Transverse colon (tissue), 4 donors: Measurements from ENCODE around the gene SMIM1. TPM values are rescaled to one million over a fixed set of nuclear protein-coding genes. Genes with fewer than 3 reads are reported as not detected.

Source experiments
- DNase-seq: peaks from one replicate; pipeline ENCODE4 v3.0.0-alpha.2; 2019
- H3K27ac ChIP-seq, 4 donors: fragments of 200-600 bp; sonication (generic); 2 replicates each; pipeline ENCODE4 v1.5.1; 2016 to 2018; ENCODE audit warnings: inconsistent platforms in 4 of 4
- H3K27me3 ChIP-seq: fragments of 200-600 bp; sonication (generic); 2 replicates; pipeline ENCODE4 v1.5.1; 2017; ENCODE audit warnings: inconsistent platforms
- H3K36me3 ChIP-seq, 4 donors: fragments of 200-600 bp; sonication (generic); 2 replicates each; pipeline ENCODE4 v1.5.1; 2017 to 2019; ENCODE audit warnings: inconsistent platforms in 4 of 4
- H3K4me1 ChIP-seq, 4 donors: fragments of 200-600 bp; sonication (generic); 2 replicates each; pipeline ENCODE4 v1.5.1; 2017 to 2020; ENCODE audit warnings: inconsistent platforms in 4 of 4
- H3K4me3 ChIP-seq, 4 donors: fragments of 200-600 bp; sonication (generic); 1 replicate in 1 of 4; 2 replicates in 3 of 4; pipeline versions ENCODE4 v1.5.1 to v1.6.1; 2017 to 2019; ENCODE audit warnings: inconsistent platforms in 4 of 4
- H3K9me3 ChIP-seq, 2 donors: fragments of 200-600 bp; sonication (generic); 2 replicates each; pipeline ENCODE4 v1.5.1; 2017 to 2019; ENCODE audit warnings: inconsistent platforms in 2 of 2
- EP300 ChIP-seq: sonication (generic); formaldehyde crosslinking; IDR thresholded peaks from one replicate; pipeline ENCODE4 v1.6.1; 2017; ENCODE audit warnings: antibody characterized with exemption, low read depth
- POLR2A ChIP-seq: fragments of 450-650 bp; IDR thresholded peaks from one replicate; pipeline ENCODE4 v1.6.1; 2016; ENCODE audit warnings: antibody characterized with exemption, mild to moderate bottlenecking, moderate library complexity
- POLR2AphosphoS5 ChIP-seq, 3 donors: sonication (generic); formaldehyde crosslinking; IDR thresholded peaks; one replicate each; pipeline ENCODE4 v1.6.1; 2016; ENCODE audit warnings: antibody characterized with exemption in 3 of 3
- WGBS, 2 donors: methylation state at CpG; one replicate each; pipeline ENCODE4 v1.1.5; 2018; ENCODE audit warnings: low coverage in 1 of 2; 5-methylcytosine and 5-hydroxymethylcytosine counted together
- in situ Hi-C, 4 donors: fragments of 200-750 bp; cut with MboI; loops; one replicate each; pipeline versions ENCODE4 v1.15.0 to v1.15.1; 2017; ENCODE audit warnings: low sequenced_read_pairs in 3 of 4, low pct_ligation_motif_present in 1 of 4, low pct_unique_long_range_greater_than_20kb in 1 of 4
- intact Hi-C: fragments of 100-400 bp; cut with DNase I; formaldehyde crosslinking; loops from one replicate; pipeline ENCODE4 v1.15.1; 2023; ENCODE audit warnings: low total_unique reads
- total RNA-seq, 4 donors: library from RNA; depleted of rRNA; stranded (reverse); fragments of >200 nt; gene quantifications; one replicate each; pipeline ENCODE4 v1.1.0, GENCODE V29; 2016
- TF ChIP-seq, protein P1 (sequence below), 5 experiments: fragments of 200-600 bp in 3 of 5; fragments of 450-650 bp in 2 of 5; sonication (generic) in 3 of 5; IDR thresholded peaks; 1 replicate in 2 of 5; 2 replicates in 3 of 5; pipeline ENCODE4 v1.5.1; 2016 to 2017; ENCODE audit warnings: antibody characterized with exemption in 5 of 5, inconsistent platforms in 3 of 5, mild to moderate bottlenecking in 2 of 5, moderate library complexity in 1 of 5

Gene SMIM1
- total RNA-seq, 4 donors from 2014 or later: not detected

DNA sequence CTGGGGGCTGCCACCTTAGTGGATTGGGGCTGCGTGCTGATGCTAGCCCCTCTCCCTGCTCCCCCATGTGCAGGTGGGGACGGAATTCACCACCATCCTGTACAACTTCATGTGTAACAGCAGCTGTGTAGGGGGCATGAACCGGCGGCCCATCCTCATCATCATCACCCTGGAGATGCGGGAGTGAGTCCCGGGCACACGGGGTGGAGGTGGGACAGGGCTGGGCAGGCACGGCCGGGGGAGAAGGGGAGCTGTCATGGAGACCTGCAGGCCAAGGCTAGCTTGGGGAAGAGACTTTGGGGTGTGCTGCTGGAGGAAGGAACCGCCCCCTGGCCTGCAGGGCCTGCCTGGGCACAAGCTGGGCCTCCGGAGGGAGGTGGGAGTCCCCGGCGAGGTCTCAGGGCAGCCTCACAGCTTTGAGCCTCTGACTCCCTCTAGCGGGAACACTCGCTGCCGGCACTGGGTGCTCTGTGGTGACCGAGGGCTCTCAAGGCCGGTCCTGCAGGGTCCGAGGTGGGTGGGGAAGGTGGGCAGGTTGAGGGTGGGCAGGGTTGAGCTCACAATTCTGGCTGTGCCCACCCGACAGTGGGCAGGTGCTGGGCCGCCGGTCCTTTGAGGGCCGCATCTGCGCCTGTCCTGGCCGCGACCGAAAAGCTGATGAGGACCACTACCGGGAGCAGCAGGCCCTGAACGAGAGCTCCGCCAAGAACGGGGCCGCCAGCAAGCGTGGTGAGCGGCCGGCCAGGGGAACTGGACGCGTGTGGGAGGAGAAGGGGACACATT is 45.3 kb upstream of the SMIM1 start:
- H3K9me3 ChIP-seq: no peaks in the 10 kb centered on the region
- no peak overlapping the region for H3K4me3 ChIP-seq
- no peak overlapping the region for H3K27ac ChIP-seq
- in situ Hi-C loops (no loop called here), intact Hi-C loops (no loop called here)
- no peak for TF ChIP-seq EP300
- no peak for TF ChIP-seq POLR2A
- TF ChIP-seq, protein P1, sequence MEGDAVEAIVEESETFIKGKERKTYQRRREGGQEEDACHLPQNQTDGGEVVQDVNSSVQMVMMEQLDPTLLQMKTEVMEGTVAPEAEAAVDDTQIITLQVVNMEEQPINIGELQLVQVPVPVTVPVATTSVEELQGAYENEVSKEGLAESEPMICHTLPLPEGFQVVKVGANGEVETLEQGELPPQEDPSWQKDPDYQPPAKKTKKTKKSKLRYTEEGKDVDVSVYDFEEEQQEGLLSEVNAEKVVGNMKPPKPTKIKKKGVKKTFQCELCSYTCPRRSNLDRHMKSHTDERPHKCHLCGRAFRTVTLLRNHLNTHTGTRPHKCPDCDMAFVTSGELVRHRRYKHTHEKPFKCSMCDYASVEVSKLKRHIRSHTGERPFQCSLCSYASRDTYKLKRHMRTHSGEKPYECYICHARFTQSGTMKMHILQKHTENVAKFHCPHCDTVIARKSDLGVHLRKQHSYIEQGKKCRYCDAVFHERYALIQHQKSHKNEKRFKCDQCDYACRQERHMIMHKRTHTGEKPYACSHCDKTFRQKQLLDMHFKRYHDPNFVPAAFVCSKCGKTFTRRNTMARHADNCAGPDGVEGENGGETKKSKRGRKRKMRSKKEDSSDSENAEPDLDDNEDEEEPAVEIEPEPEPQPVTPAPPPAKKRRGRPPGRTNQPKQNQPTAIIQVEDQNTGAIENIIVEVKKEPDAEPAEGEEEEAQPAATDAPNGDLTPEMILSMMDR (IDR thresholded peaks at IDR 0.05): peak in 1 of 5 experiments; percentile 16
- TF ChIP-seq POLR2AphosphoS5 (IDR thresholded peaks at IDR 0.05): no peak
- WGBS, 2 donors: 56% methylated on average over 37 of the region's 37 CpGs; no CpG with 5 or more reads in 1 of the 2 donors
- peaks cover 16% of the 10 kb centered on the region for H3K27me3 ChIP-seq
- no peaks in the 10 kb centered on the region for H3K36me3 ChIP-seq
- no peak for DNase-seq
- no peaks in the 10 kb centered on the region for H3K4me1 ChIP-seq

GRCh38 chr1:3727825-3728776 is 44.4 kb upstream of the SMIM1 start:
- in situ Hi-C loops: no loop called here

DNA sequence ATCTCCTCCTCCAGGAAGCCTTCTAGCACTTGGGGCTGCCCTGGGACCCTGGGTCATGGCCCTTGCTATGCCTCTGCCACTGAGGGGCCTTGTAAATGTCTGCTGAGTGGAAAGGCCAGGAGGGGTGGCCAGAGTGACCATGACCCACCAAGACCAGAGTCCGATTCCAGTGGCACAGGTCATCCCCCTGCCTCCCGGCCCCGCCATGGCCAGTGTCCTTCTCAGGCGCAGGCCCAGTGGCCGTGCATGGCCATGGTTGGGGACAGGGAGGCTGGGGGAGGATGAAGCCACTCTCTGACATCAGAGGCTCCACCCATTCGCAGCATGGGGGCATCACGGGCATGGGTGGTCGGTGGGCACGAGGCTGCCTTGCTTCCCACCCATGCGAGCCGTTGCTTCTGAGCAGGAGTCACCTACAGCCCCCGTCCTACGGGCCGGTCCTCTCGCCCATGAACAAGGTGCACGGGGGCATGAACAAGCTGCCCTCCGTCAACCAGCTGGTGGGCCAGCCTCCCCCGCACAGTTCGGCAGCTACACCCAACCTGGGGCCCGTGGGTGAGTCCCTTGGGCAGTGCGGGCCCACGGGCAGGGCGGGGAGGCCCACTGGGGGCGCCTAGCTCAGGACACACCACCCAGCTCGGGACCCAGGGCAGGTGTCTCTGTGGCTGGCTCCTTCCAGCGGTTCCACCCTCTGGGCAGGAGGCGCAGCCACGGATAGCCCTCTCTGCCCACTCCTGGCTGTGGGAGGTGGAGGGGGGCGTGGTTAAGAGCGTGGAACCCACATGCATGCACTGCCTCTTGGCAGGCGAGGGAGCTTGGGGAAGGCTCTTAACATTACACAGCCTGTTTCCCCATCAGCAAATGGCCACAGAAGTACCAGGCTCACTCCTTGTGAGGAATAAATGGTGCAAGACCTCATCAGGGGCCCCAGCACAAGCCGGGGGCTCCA is 42.7 kb upstream of the SMIM1 start:
- in situ Hi-C loops: no loop called here
- intact Hi-C loops: no loop called here
- no peaks in the 10 kb centered on the region for H3K9me3 ChIP-seq

More at GRCh38 chr1:3727825-3728776, 44.4 kb upstream of the SMIM1 start:
- no peak overlapping the region for H3K4me3 ChIP-seq
- H3K36me3 ChIP-seq: no peaks in the 10 kb centered on the region
- intact Hi-C loops: no loop called here
- no peaks in the 10 kb centered on the region for H3K9me3 ChIP-seq
- H3K27me3 ChIP-seq: peaks cover 25% of the 10 kb centered on the region
- 79% methylated on average over 28 of the region's 31 CpGs; no CpG with 5 or more reads in 1 of the 2 donors for WGBS, 2 donors
- no peak for DNase-seq
- no peak overlapping the region for H3K27ac ChIP-seq
- H3K4me1 ChIP-seq: no peaks in the 10 kb centered on the region
- TF ChIP-seq, protein P1 (IDR thresholded peaks at IDR 0.05): no peak
- TF ChIP-seq POLR2AphosphoS5 (IDR thresholded peaks at IDR 0.05) (no peak), EP300 (no peak), POLR2A (no peak)

More for the DNA sequence above, 42.7 kb upstream of the SMIM1 start:
- H3K4me1 ChIP-seq: no peaks in the 10 kb centered on the region
- no peak overlapping the region for H3K4me3 ChIP-seq
- WGBS, 2 donors: 67 to 71% methylated on average over 1 to 25 of the region's 32 CpGs
- peaks cover 25% of the 10 kb centered on the region for H3K27me3 ChIP-seq
- DNase-seq: no peak
- no peak for TF ChIP-seq EP300
- no peak for TF ChIP-seq POLR2A
- no peak for TF ChIP-seq POLR2AphosphoS5 (IDR thresholded peaks at IDR 0.05)
- TF ChIP-seq, protein P1 (IDR thresholded peaks at IDR 0.05): no peak
- H3K36me3 ChIP-seq: no peaks in the 10 kb centered on the region
- H3K27ac ChIP-seq: no peak overlapping the region
